Measurements from ENCODE around the gene NRG3. TPM values are rescaled to one million over a fixed set of nuclear protein-coding genes. Genes with fewer than 3 reads are reported as not detected.

Gene NRG3
- total and polyA plus RNA-seq, 2 donors (not counting 1 experiment from before 2014, with no cell fraction given), result 0.06 TPM; not detected in 1

DNA sequence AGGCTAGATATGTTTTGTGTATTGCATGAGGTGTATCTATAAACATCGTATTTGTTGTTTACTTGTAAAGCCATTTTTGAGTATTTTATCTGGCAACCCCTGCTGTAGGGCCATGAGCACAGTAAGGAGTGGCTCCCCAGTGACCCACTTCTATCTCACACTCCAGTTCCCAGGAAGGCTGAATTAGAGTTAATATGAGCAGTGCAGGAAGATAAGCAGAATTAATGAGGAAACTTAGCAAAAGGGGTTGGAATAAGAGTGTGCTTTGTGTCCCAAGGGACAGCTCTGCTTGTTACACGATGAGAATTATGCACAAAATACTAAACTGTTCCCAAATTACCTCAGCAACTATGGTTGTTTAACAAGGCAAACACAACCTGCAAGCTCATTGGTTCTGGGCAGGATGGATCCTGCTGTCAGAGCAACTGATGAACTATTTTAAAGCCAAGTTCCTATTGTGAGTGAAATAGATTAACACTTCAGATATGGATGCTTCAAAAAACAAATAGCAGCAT is 1005.8 kb downstream of the NRG3 start:
- no peaks in the 10 kb centered on the region for H3K27me3 Mint-ChIP-seq
- H3K4me1 ChIP-seq (ENCODE audit: control insufficient read depth in 2 of 2, insufficient read depth in 2 of 2, low read length in 2 of 2), result no peaks in the 10 kb centered on the region
- no CpG with 5 or more reads among the region's 2 CpGs for WGBS (ENCODE audit: insufficient coverage)
- ATAC-seq (ENCODE audit: low read depth), result no peak
- POLR2A ChIA-PET, result no interaction called here
- no peak overlapping the region for H3K4me3 Mint-ChIP-seq
- CTCF ChIA-PET, result no interaction called here
- no peak overlapping the region for H3K9ac ChIP-seq (ENCODE audit: low read length)
- no peak overlapping the region for H3K27ac ChIP-seq (ENCODE audit: low read length in 2 of 2)
- no peak overlapping the region for H3K27ac Mint-ChIP-seq
- peaks cover 0 to 1% (median 0%) of the 10 kb centered on the region in 3 donors for H3K9me3 ChIP-seq (ENCODE audit: control extremely low read depth in 1 of 3, control insufficient read depth in 2 of 3, insufficient read depth in 1 of 3, low read length in 2 of 3)
- H3K27me3 ChIP-seq (replicated peaks in 1 of 4; ENCODE audit: control extremely low read depth in 1 of 4, control insufficient read depth in 3 of 4, insufficient read depth in 4 of 4, low read length in 3 of 4), result no peaks in the 10 kb centered on the region
- H2AFZ ChIP-seq (ENCODE audit: insufficient read depth, low read depth, low read length, poor library complexity, severe bottlenecking), result no peak overlapping the region
- no peak overlapping the region for H3K4me2 ChIP-seq (replicated peaks; ENCODE audit: low read depth, low read length, poor library complexity, severe bottlenecking)
- H3K4me1 Mint-ChIP-seq, result no peaks in the 10 kb centered on the region
- intact Hi-C loops (cut with micrococcal nuclease), result no loop called here
- H3K4me3 ChIP-seq (ENCODE audit: control extremely low read depth in 1 of 5, extremely low read depth in 1 of 5, insufficient read depth in 1 of 5, low read depth in 2 of 5, low read length in 4 of 5), result no peak overlapping the region
- no peaks in the 10 kb centered on the region for H3K79me2 ChIP-seq (ENCODE audit: control insufficient read depth, insufficient read depth, low read length)
- DNase-seq, result no peak
- TF ChIP-seq EZH2 (IDR thresholded peaks at IDR 0.05; ENCODE audit: borderline replicate concordance, insufficient read depth, low read depth, low read length, poor library complexity, severe bottlenecking), result no peak
- TF ChIP-seq CTCF (IDR thresholded peaks at IDR 0.05), result no peak
- no peaks in the 10 kb centered on the region for H4K20me1 ChIP-seq (ENCODE audit: control insufficient read depth, insufficient read depth, low read length, poor library complexity, severe bottlenecking)
- H3K9me3 Mint-ChIP-seq (ENCODE audit: insufficient read depth), result no peaks in the 10 kb centered on the region
- H3K36me3 ChIP-seq (replicated peaks in 1 of 2; ENCODE audit: control extremely low read depth in 1 of 2, control insufficient read depth in 1 of 2, extremely low read depth in 1 of 2, insufficient read depth in 2 of 2, low read length in 1 of 2), result no peaks in the 10 kb centered on the region

- H3K9me3 Mint-ChIP-seq (ENCODE audit: insufficient read depth), result peaks cover 2% of the 10 kb centered on the region
- CTCF ChIA-PET, result no interaction called here
- Histone ChIP-seq H4K20me1 (ENCODE audit: control insufficient read depth, insufficient read depth, low read length, poor library complexity, severe bottlenecking) (no peaks in the 10 kb centered on the region), H3K27me3 (replicated peaks in 1 of 4; ENCODE audit: control extremely low read depth in 1 of 4, control insufficient read depth in 3 of 4, insufficient read depth in 4 of 4, low read length in 3 of 4) (no peaks in the 10 kb centered on the region), H3K36me3 (replicated peaks in 1 of 2; ENCODE audit: control extremely low read depth in 1 of 2, control insufficient read depth in 1 of 2, extremely low read depth in 1 of 2, insufficient read depth in 2 of 2, low read length in 1 of 2) (no peaks in the 10 kb centered on the region), H3K9me3 (ENCODE audit: control extremely low read depth in 1 of 3, control insufficient read depth in 2 of 3, insufficient read depth in 1 of 3, low read length in 2 of 3) (peaks cover 0 to 3% (median 0%) of the 10 kb centered on the region in 3 donors), H2AFZ (ENCODE audit: insufficient read depth, low read depth, low read length, poor library complexity, severe bottlenecking) (no peak overlapping the region), H3K4me3 (ENCODE audit: control extremely low read depth in 1 of 5, extremely low read depth in 1 of 5, insufficient read depth in 1 of 5, low read depth in 2 of 5, low read length in 4 of 5) (no peak overlapping the region), H3K9ac (ENCODE audit: low read length) (no peak overlapping the region), H3K4me1 (ENCODE audit: control insufficient read depth in 2 of 2, insufficient read depth in 2 of 2, low read length in 2 of 2) (no peaks in the 10 kb centered on the region), H3K4me2 (replicated peaks; ENCODE audit: low read depth, low read length, poor library complexity, severe bottlenecking) (no peak overlapping the region), H3K27ac (ENCODE audit: low read length in 2 of 2) (no peak overlapping the region), H3K79me2 (ENCODE audit: control insufficient read depth, insufficient read depth, low read length) (no peaks in the 10 kb centered on the region)
- intact Hi-C loops (cut with micrococcal nuclease), result no loop called here
- H3K27me3 Mint-ChIP-seq, result no peaks in the 10 kb centered on the region
- no peak overlapping the region for H3K4me3 Mint-ChIP-seq
- no peak for ATAC-seq (ENCODE audit: low read depth)
- WGBS (ENCODE audit: insufficient coverage), result no CpG with 5 or more reads among the region's 1 CpG
- DNase-seq, result no peak
- no peak overlapping the region for H3K27ac Mint-ChIP-seq
- POLR2A ChIA-PET, result no interaction called here
- no peak for TF ChIP-seq CTCF (IDR thresholded peaks at IDR 0.05)
- H3K4me1 Mint-ChIP-seq, result no peaks in the 10 kb centered on the region
Measured at GRCh38 chr10:82882722-82883121, 1007.7 kb downstream of the NRG3 start.
